Activated CD4-positive, alpha-beta T cell treated with anti-CD3 and anti-CD28 coated beads, Interleukin-2, amount 50 U/mL, for 1 hour (primary cell): ENCODE data around the gene SYCP1.
"Not testable (repeated sequence)": the region's sequence is repeated elsewhere in the genome, so short reads cannot be mapped to it uniquely, and the experiment has no call there.

Source experiments
- DNase-seq: peaks from one replicate; pipeline ENCODE4 v3.0.0-alpha.2; 2020

SYCP1 gene

GRCh38 chr1:114854693-114855320 lies at the start of gene SYCP1:
Gene SYCP1, plus strand, starts transcription at chr1:114854863. Its CDS starts 602 bp downstream, at chr1:114855465.
- DNase-seq, result no peak

- DNase-seq, result no peak
These were observed 34.8 kb upstream of the SYCP1 start for GRCh38 chr1:114819869-114820268.

- no peak for DNase-seq
These were observed 34.3 kb upstream of the SYCP1 start for GRCh38 chr1:114820392-114820791.

GRCh38 chr1:114821978-114822377 lies 32.7 kb upstream of the SYCP1 start:
- DNase-seq, result no peak

- no peak for DNase-seq
These were observed 26.4 kb upstream of the SYCP1 start for GRCh38 chr1:114828251-114828650.

- not testable (repeated sequence) for DNase-seq
These were observed 24.6 kb upstream of the SYCP1 start for GRCh38 chr1:114830075-114830474.

GRCh38 chr1:114831276-114831994 lies 23.2 kb upstream of the SYCP1 start:
- no peak for DNase-seq

GRCh38 chr1:114832057-114832456 lies 22.6 kb upstream of the SYCP1 start:
- no peak for DNase-seq

GRCh38 chr1:114833421-114833820 lies 21.2 kb upstream of the SYCP1 start:
- no peak for DNase-seq

GRCh38 chr1:114844270-114844669 lies 10.4 kb upstream of the SYCP1 start:
- DNase-seq, result no peak

GRCh38 chr1:114853584-114853983 lies 1.1 kb upstream of the SYCP1 start:
- no peak for DNase-seq

- DNase-seq, result no peak
These were observed 6.7 kb downstream of the SYCP1 start for GRCh38 chr1:114861384-114861783.

GRCh38 chr1:114892194-114892918 lies 37.7 kb downstream of the SYCP1 start:
- DNase-seq, result no peak

GRCh38 chr1:114896795-114897194 lies 42.1 kb downstream of the SYCP1 start:
- no peak for DNase-seq

GRCh38 chr1:114901814-114902213 lies 47.2 kb downstream of the SYCP1 start:
- DNase-seq, result no peak

- no peak for DNase-seq
These were observed 47.7 kb downstream of the SYCP1 start for GRCh38 chr1:114902343-114902742.

GRCh38 chr1:114903480-114903879 lies 48.8 kb downstream of the SYCP1 start:
- DNase-seq, result no peak

- DNase-seq, result not testable (repeated sequence)
These were observed 61.1 kb downstream of the SYCP1 start for GRCh38 chr1:114915720-114916119.

- no peak for DNase-seq
These were observed 71.9 kb downstream of the SYCP1 start for GRCh38 chr1:114926607-114927006.

GRCh38 chr1:114927401-114927800 lies 72.7 kb downstream of the SYCP1 start:
- no peak for DNase-seq

- no peak for DNase-seq
These were observed 101.9 kb downstream of the SYCP1 start for GRCh38 chr1:114956570-114956969.

GRCh38 chr1:114959423-114959822 lies 104.8 kb downstream of the SYCP1 start:
- DNase-seq, result no peak

- no peak for DNase-seq
These were observed 122.2 kb downstream of the SYCP1 start for GRCh38 chr1:114976891-114977290.
